Retinal pigment epithelial cell (primary cell): Measurements from ENCODE around the gene WWOX.

Source experiments
- DNase-seq: peaks from one replicate; pipeline ENCODE4 v3.0.0-alpha.2; 2010; ENCODE audit warnings: low read depth
- H3K4me3 ChIP-seq: 2 replicates; pipeline ENCODE4 v1.5.1; 2011; ENCODE audit warnings: mild to moderate bottlenecking, low read length, control low read depth, moderate library complexity
- CTCF ChIP-seq: conservative IDR thresholded peaks from 2 replicates; pipeline ENCODE4 v1.5.1; 2011; ENCODE audit warnings: low read depth, low read length, control low read depth, inconsistent platforms

WWOX gene

GRCh38 chr16:79165079-79165478, 1065.6 kb downstream of the WWOX start:
- no peak overlapping the region for H3K4me3 ChIP-seq
- no peak for DNase-seq
- TF ChIP-seq CTCF: no peak

GRCh38 chr16:79165506-79165905, 1066.1 kb downstream of the WWOX start:
- no peak for DNase-seq
- TF ChIP-seq CTCF: no peak
- no peak overlapping the region for H3K4me3 ChIP-seq

- DNase-seq: no peak
- no peak overlapping the region for H3K4me3 ChIP-seq
- TF ChIP-seq CTCF: no peak
These were observed 1068.4 kb downstream of the WWOX start for GRCh38 chr16:79167893-79168292.

- no peak for DNase-seq
- TF ChIP-seq CTCF: no peak
- no peak overlapping the region for H3K4me3 ChIP-seq
These were observed 1068.9 kb downstream of the WWOX start for GRCh38 chr16:79168321-79168720.

- no peak for DNase-seq
- H3K4me3 ChIP-seq: no peak overlapping the region
- peak; percentile 8 for TF ChIP-seq CTCF
These were observed 1069.8 kb downstream of the WWOX start for GRCh38 chr16:79169239-79169638.

GRCh38 chr16:79170555-79171246, 1071.2 kb downstream of the WWOX start:
- TF ChIP-seq CTCF: no peak
- DNase-seq: peak; percentile 89
- no peak overlapping the region for H3K4me3 ChIP-seq

- no peak for DNase-seq
- no peak overlapping the region for H3K4me3 ChIP-seq
- no peak for TF ChIP-seq CTCF
These were observed 1072.0 kb downstream of the WWOX start for GRCh38 chr16:79171504-79171903.
